Thyroid gland (tissue), 4 donors: ENCODE results near the gene DOCK6. TPM values are rescaled to one million over a fixed set of nuclear protein-coding genes. Genes with fewer than 3 reads are reported as not detected.

Source experiments
- DNase-seq, 2 donors: peaks; one replicate each; pipeline ENCODE4 v3.0.0-alpha.2; 2019
- H3K27ac ChIP-seq, 3 donors: fragments of 200-600 bp; sonication (generic); 1 replicate in 2 of 3; 2 replicates in 1 of 3; pipeline ENCODE4 v1.5.1; 2016 to 2019; ENCODE audit warnings: mild to moderate bottlenecking in 1 of 3, moderate library complexity in 1 of 3
- H3K27me3 ChIP-seq: fragments of 200-600 bp; sonication (generic); one replicate; pipeline ENCODE4 v1.5.1; 2019
- H3K36me3 ChIP-seq, 2 donors: fragments of 200-600 bp; sonication (generic); one replicate each; pipeline ENCODE4 v1.5.1; 2016 to 2019
- H3K4me1 ChIP-seq, 2 donors: fragments of 200-600 bp; sonication (generic); one replicate each; pipeline ENCODE4 v1.5.1; 2017 to 2019
- H3K4me3 ChIP-seq, 3 donors: fragments of 200-600 bp; sonication (generic); replicated peaks in 1 of 3; 1 replicate in 2 of 3; 2 replicates in 1 of 3; pipeline ENCODE4 v1.5.1; 2016; ENCODE audit warnings: mild to moderate bottlenecking in 1 of 3
- H3K9me3 ChIP-seq: fragments of 200-600 bp; sonication (generic); one replicate; pipeline ENCODE4 v1.5.1; 2017
- POLR2A ChIP-seq, 2 donors: fragments of 450-650 bp; IDR thresholded peaks; one replicate each; pipeline ENCODE4 v1.6.1; 2017; ENCODE audit warnings: antibody characterized with exemption in 2 of 2, mild to moderate bottlenecking in 2 of 2, moderate library complexity in 1 of 2
- WGBS, 2 donors: methylation state at CpG; one replicate each; pipeline ENCODE4 v1.1.5; 2017; 5-methylcytosine and 5-hydroxymethylcytosine counted together
- intact Hi-C: fragments of 100-400 bp; cut with DNase I; formaldehyde crosslinking; loops from one replicate; pipeline ENCODE4 v1.15.1; 2023
- total RNA-seq, 4 donors: library from RNA; depleted of rRNA; stranded (reverse); fragments of >200 nt; gene quantifications; one replicate each; pipeline ENCODE4 v1.2.3, GENCODE V29; 2016
- TF ChIP-seq, protein P1 (sequence below), 6 experiments: fragments of 200-600 bp in 3 of 6; fragments of 450-650 bp in 3 of 6; sonication (generic) in 3 of 6; IDR thresholded peaks; one replicate each; pipeline ENCODE4 v1.5.1; 2016 to 2019; ENCODE audit warnings: antibody characterized with exemption in 6 of 6, mild to moderate bottlenecking in 2 of 6, inconsistent platforms in 1 of 6, moderate library complexity in 1 of 6

The DOCK6 gene
- total RNA-seq, 4 donors from 2014 or later, result 41.4 to 156 (median 58.1) TPM

DNA sequence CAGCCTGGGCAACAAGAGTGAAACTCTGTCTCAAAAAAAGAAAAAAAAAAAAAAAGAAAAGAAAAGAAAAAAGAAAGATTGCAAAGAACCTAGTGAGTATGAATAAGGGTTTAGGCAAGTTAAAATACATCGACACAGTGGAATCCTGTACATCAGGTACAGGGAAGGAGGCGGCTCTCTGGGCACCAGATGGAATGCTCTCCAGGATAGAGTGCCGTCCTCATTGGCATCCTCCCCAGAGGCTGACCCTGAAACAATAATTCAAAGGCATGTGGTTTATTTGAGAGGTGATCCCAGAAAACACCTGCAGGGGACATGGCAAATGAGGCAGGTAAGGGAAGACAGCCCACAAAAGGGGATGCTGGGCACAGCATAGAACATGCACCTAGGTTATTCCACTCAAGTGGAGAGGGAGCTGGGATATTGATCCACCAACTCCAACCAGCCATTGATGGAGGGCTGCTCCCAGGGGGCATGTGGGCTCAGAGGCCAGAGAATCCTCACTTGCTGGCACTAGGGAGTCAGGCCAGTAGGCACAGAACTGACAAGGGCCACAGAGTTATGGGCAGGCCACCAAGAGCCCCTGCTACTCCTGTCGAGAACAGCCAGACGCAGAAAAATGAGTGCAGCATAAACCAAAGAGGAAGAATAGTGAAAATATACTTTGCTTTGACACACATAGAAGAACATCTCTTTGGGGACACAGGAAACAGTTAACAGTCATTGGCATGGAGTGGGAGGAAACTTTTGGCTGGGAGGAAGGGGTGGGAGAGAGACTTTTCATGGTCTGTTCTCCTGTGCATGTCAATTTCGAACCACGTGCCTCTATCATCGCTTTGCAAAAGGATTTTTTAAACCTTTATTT is 37.9 kb upstream of the DOCK6 start:
- peak in 1 of 2 donors; percentile 52 for DNase-seq
- 62 to 65% methylated on average over 8 of the region's 8 CpGs for WGBS, 2 donors
- intact Hi-C loops, result loop anchor here (5.0 to 10.0 kb wide), 2 partner anchors 45 to 182 kb away; partner anchors contain the start of genes CCDC159, ELAVL3 and TMEM205
- no peak overlapping the region for H3K27ac ChIP-seq
- H3K4me3 ChIP-seq, result no peak overlapping the region
- peaks cover 0 to 4% of the 10 kb centered on the region in 2 donors for H3K4me1 ChIP-seq
- no peaks in the 10 kb centered on the region for H3K36me3 ChIP-seq
- H3K9me3 ChIP-seq, result no peaks in the 10 kb centered on the region
- no peak for TF ChIP-seq POLR2A (IDR thresholded peaks at IDR 0.05)
- TF ChIP-seq, protein P1, sequence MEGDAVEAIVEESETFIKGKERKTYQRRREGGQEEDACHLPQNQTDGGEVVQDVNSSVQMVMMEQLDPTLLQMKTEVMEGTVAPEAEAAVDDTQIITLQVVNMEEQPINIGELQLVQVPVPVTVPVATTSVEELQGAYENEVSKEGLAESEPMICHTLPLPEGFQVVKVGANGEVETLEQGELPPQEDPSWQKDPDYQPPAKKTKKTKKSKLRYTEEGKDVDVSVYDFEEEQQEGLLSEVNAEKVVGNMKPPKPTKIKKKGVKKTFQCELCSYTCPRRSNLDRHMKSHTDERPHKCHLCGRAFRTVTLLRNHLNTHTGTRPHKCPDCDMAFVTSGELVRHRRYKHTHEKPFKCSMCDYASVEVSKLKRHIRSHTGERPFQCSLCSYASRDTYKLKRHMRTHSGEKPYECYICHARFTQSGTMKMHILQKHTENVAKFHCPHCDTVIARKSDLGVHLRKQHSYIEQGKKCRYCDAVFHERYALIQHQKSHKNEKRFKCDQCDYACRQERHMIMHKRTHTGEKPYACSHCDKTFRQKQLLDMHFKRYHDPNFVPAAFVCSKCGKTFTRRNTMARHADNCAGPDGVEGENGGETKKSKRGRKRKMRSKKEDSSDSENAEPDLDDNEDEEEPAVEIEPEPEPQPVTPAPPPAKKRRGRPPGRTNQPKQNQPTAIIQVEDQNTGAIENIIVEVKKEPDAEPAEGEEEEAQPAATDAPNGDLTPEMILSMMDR (IDR thresholded peaks at IDR 0.05), result peak in 2 of 6 experiments; percentile 7 to 14
- no peaks in the 10 kb centered on the region for H3K27me3 ChIP-seq

DNA sequence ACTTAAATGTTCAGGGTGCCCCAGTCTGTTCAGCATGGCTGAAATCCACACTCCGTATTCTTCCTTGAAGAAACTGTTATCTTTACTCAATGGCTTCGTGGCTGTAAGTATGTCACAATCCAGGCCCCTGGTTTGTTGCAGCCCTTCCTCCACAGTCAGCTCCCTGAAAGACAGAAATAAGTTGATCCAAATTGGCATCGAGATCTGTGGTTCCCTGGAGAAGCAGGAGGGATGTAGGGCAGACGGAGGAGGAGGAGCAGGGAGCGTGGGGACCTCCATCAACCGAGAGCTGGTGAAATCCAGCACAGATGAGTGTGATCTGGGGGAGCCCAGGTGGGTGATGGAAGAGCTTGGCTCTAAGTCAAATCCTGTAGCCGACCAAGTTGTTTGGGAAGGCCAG is 33.9 kb upstream of the DOCK6 start:
- Histone ChIP-seq H3K36me3 (no peaks in the 10 kb centered on the region), H3K9me3 (no peaks in the 10 kb centered on the region), H3K4me3 (no peak overlapping the region), H3K4me1 (peaks cover 0 to 7% of the 10 kb centered on the region in 2 donors), H3K27ac (peak overlapping the region in 2 of 3 donors; percentile 25 to 48), H3K27me3 (no peaks in the 10 kb centered on the region)
- intact Hi-C loops, result loop anchor here (5.0 to 10.0 kb wide), 2 partner anchors 49 to 186 kb away; partner anchors contain the start of genes CCDC159, ELAVL3 and TMEM205
- WGBS, 2 donors, result 49 to 53% methylated on average over 7 of the region's 7 CpGs
- TF ChIP-seq POLR2A (IDR thresholded peaks at IDR 0.05), result no peak
- TF ChIP-seq, protein P1 (IDR thresholded peaks at IDR 0.05), result no peak
- no peak for DNase-seq

DNA sequence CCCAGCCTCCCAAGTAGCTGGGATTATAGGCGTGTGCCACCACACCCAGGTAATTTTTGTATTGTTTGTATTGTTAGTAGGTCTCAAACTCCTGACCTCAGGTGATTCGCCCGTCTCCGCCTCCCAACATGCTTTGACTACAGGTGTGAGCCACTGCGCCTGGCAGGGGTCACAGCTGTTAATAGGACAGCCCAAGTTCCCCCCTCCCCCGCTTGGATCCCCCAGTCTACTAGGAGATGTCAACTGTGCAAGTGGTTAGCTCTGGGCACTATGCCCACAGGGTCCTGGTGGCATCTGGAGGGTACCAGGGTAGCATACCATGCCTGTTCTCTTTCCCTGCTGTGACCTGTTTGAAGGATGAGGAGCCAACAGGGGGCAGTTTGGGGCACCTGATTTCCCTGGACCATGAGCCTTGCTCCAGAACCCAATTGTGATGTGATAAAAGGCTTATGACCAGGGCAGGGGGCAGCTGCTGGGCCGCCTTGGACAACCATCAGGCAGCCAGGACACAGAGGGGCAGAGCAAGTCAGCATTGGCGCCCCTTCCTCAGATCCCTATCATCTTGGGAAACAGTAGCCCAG is 33.4 kb upstream of the DOCK6 start, which contains the start of gene TSPAN16:
TSS of gene TSPAN16 (plus strand) at position 496 of the 581 bp plus-strand sequence. CDS start 138 bp downstream, outside the sequence.
- Histone ChIP-seq H3K27ac (peak within 1 kb of the TSS in 2 of 3 donors; percentile 25 to 48), H3K27me3 (no peaks in the 10 kb centered on the region), H3K9me3 (no peaks in the 10 kb centered on the region), H3K4me3 (no peak within 1 kb of the TSS), H3K36me3 (no peaks in the 10 kb centered on the region), H3K4me1 (peaks cover 0 to 7% of the 10 kb centered on the region in 2 donors)
- DNase-seq, result no peak
- intact Hi-C loops, result loop anchor here (2.0 to 10.0 kb wide), 3 partner anchors 49 to 187 kb away; partner anchors contain the start of genes CCDC159, ELAVL3 and TMEM205
- 83% methylated on average over 8 of the region's 8 CpGs for WGBS, 2 donors
- TF ChIP-seq POLR2A (IDR thresholded peaks at IDR 0.05), result no peak
- TF ChIP-seq, protein P1 (IDR thresholded peaks at IDR 0.05), result no peak

DNA sequence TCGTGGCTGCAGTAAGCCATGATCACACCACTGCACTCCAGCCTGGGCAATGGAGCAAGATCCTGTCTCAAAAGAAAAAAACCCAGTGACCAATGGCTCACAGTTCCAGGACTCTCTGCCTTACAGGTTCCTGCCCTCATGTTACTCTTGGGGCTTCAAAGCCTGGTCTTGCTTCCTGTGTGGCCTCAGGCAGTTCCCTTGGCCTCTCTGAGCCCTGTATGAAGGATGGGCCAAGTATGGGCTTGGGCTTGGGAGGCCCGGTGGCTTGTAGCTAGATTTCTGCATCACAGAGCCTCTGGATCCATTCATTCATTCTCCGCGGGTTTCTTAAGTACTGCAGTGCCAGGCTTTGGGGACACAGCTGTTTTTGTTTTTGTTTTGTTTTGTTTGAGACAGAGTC is 32.9 kb upstream of the DOCK6 start:
- no peak overlapping the region for H3K27ac ChIP-seq
- WGBS, 2 donors, result 86 to 93% methylated on average over 4 of the region's 4 CpGs

More for the DNA sequence above, 32.9 kb upstream of the DOCK6 start:
- H3K36me3 ChIP-seq, result no peaks in the 10 kb centered on the region
- intact Hi-C loops, result loop anchor here (2.0 to 10.0 kb wide), 3 partner anchors 50 to 187 kb away; partner anchors contain the start of genes CCDC159, ELAVL3 and TMEM205
- H3K9me3 ChIP-seq, result no peaks in the 10 kb centered on the region
- no peak overlapping the region for H3K4me3 ChIP-seq
- H3K27me3 ChIP-seq, result no peaks in the 10 kb centered on the region
- peaks cover 0 to 7% of the 10 kb centered on the region in 2 donors for H3K4me1 ChIP-seq
- DNase-seq, result no peak
- TF ChIP-seq, protein P1 (IDR thresholded peaks at IDR 0.05), result no peak
- TF ChIP-seq POLR2A (IDR thresholded peaks at IDR 0.05), result no peak
